ENCODE measurements around the gene TSR3.

The TSR3 gene

DNA sequence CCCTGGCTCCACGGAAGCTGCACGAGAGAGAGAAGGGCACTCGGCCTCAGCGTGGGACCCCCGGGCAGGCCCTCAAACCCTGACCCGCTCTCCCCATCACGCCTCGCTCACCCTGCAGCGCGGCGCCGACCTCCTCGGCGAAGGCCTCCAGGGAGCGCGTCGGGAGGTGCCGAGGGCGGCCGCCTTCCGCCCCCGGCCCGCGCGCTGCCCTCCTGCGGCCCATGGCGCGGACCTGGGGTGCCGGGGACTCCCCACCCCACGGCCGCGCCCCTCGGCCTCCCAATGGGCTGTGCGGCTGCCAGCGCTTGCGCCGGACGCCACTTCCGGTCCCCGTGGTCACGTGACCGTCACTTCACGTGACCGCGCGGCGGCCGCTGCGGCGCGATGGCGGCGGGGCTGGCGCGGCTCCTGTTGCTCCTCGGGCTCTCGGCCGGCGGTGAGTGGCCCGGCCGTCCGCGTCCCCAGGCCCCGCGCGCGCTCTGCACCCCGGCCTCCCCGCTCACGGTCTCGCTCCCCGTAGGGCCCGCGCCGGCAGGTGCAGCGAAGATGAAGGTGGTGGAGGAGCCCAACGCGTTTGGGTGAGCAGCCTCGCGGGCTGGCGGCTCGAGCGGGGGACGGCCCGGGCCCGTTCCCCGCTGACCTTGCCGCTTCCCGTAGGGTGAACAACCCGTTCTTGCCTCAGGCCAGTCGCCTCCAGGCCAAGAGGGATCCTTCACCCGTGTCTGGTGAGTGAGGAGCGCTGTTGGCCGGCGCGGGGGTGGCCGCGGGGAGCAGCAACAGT lies at the start of gene TSR3, which contains the start of gene GNPTG:
Gene TSR3, minus strand, starts transcription at position 297 of the 781 bp plus-strand sequence. Its CDS starts 74 bp downstream, at position 223.
Gene GNPTG, plus strand, starts transcription at position 350 of the 781 bp plus-strand sequence. Its CDS starts 35 bp downstream, at position 385.
- peak; percentile 78 to 81 for DNase-seq (ENCODE audit: low read depth in 2 of 2)

- DNase-seq (ENCODE audit: low read depth in 2 of 2), result no peak
Observed at GRCh38 chr16:1401061-1401757, 49.5 kb upstream of the TSR3 start.

DNA sequence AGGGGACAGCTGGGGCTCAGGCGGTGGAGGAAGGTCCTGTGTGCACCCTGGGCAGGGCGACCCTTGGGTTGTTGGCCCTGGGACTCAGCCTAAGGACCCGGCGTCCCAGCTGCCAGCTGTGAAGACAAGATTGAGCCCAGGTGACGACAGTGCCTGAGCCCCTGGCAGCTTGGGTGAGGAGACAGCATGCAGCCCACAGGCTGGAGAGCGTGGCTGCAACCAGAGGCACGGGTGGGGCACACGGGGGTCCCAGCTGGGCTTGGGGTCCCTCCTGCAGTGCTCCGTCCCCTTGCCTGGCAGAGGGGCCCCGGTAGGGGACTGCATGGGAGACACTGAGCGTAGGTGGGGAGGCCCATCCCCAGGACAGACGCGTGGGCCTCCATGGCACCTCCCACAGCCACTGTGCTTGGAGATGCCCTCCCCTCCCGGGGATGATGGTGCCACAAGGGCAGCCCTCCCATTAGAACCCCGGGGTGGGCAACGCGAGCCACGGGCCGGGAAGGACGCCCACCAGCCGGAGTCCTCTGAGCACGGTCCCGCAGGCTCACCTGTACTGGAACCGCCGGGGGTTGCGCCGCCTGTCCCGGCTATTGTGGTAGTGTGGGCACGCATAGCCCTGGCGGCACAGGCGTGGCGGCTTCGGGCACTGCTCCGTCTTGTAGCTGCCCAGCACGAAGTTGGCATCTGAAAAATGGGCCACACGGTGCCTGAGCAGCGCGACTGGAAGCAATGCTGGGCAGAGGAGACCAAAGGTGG lies 47.3 kb upstream of the TSR3 start:
- no peak for DNase-seq (ENCODE audit: low read depth in 2 of 2)

DNA sequence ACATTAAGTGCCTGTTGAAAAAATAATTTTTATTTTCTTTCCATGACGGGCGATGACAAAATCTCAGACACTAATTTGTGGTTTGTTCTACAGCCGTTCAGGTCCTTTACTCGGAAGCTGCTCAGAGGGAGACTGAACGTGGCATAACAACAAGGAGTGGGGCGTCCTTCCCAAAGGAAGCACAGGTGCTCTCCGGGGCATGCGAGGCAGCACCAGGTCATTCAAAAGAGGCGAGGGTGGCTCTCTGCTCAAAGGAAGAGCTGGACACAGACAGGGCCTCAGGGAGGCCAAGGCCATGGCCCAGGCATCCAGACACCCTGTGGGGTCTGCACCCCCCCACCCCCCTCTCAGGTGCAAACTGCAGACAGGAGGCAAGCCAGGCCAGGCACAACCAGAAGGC lies 46.7 kb upstream of the TSR3 start:
- DNase-seq (ENCODE audit: low read depth in 2 of 2), result no peak

GRCh38 chr16:1397779-1398178 lies 46.1 kb upstream of the TSR3 start:
- no peak for DNase-seq (ENCODE audit: low read depth in 2 of 2)

GRCh38 chr16:1395444-1396031 lies 43.9 kb upstream of the TSR3 start:
- no peak for DNase-seq (ENCODE audit: low read depth in 2 of 2)

DNA sequence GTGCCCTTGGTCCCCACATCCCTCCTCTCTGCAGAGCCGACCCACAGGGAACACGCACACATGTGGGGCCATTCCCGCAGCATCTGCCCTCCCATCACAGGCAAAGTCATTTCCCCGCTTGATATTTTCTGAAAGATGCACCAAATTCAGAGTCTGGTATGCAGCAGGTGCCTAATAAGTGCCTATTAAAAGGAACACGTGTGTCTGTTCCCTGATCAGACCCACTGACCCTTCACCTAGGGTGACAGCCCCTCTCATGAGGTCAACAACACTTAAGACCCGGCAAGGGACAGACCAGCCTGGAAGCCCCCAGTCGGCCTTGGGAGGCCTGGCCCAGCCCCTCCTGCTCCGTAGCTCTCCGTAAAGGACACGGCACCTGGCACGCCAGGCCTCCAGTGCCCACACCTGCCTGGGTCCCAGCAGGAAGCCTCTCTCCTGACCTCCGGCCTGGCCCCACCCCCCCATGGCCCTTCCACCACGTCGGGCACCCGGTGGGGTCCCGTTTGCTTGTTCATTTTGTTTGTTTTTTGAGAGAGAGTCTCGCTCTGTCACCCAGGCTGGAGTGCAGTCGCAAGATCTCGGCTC lies 42.8 kb upstream of the TSR3 start:
- no peak for DNase-seq (ENCODE audit: low read depth in 2 of 2)

DNA sequence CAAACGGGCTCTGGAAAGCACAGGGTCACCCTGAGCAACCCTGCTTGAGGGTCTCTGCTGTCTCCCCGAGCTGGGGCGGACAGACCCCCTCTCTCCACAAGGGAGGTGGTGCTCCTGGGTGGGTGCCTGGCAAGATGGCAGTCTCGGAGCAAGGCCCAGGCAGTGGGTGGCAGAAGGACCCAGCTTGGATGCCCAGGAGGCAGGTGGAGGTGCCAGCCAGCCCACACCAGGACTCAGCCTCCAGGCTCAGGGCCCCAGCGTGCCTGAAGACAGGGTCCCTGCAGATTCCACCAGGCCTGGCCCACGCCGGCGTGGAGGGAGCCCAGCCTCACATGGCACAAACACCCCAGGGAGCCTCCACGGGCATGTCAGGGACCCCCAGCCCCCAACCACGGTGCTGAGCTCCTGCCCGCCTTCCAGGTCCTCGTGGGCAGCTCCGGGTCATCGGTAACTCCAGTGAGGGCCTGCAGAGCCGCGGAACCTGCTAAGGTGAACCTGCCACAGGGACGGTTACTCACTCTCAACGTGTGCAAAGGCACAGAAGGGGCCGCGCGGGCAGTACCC lies 42.0 kb upstream of the TSR3 start:
- DNase-seq (ENCODE audit: low read depth in 2 of 2), result no peak

GRCh38 chr16:1392826-1393225 lies 41.1 kb upstream of the TSR3 start:
- no peak for DNase-seq (ENCODE audit: low read depth in 2 of 2)

DNA sequence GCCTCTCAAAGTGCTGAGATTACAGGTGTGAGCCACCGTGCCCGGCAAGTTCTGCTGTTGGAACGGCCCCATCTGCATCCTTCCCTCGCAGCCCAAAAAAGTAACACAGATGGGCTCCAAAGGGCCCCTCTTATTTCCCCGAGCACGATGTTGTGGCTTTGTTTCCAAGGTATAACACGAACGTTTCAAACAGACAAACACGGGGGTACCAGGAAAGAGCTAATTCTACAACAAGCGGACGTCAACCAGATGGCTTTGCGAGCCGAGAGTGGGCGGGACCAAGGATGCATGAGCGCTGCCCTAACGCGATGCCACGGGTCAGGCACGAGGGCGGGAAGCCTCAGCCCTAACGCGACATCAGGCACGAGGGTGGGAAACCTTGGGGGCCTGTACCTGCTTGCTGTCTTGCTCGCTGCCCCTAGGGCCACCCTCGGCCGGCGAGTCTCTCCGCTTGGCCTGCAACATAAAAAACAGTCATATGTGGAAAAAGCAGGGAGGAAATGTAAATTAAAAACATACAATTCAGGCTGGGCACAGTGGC lies 38.6 kb upstream of the TSR3 start:
- no peak for DNase-seq (ENCODE audit: low read depth in 2 of 2)

- no peak for DNase-seq (ENCODE audit: low read depth in 2 of 2)
Observed at GRCh38 chr16:1389762-1390161, 38.1 kb upstream of the TSR3 start.

DNA sequence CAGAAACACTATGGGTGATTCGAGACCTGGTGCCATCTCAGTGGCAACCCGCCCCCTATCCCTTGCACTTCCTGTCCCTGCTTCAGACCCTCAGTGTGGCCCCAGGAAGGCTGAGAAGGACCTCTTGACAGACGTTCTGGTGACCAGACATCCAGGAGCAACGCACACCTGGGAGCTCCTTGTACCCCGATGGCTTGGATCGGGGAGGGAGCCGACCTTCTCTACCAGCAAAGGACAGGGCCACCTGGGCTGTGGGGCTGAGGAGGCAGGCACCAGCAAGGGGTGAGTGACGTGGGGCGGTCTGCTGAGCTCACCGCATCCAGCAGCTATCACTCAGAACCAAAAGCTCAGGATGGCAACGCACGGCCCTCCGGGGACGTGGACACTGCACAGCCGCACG lies 35.7 kb upstream of the TSR3 start:
- no peak for DNase-seq (ENCODE audit: low read depth in 2 of 2)

DNA sequence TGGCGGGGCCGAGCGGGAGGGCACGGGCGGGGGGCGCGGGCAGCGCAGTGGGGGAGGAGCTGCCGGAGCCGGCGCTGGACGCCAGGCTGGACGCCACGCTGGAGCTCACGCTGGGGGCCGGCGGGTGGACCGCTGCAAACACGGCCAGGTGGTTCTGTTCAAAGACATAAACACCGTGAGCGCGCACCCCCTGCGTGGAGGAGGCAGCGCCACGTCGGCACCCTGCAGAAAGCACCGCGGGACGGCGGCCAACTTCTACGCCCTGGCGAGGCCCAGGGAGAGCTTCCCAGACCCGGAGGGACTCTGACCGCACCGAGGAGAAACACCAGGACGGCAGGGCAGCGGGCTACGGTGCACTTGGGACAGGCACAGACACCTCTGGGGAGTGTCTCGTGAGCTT lies 33.6 kb upstream of the TSR3 start:
- no peak for DNase-seq (ENCODE audit: low read depth in 2 of 2)

GRCh38 chr16:1383556-1383955 lies 31.9 kb upstream of the TSR3 start:
- DNase-seq (ENCODE audit: low read depth in 2 of 2), result no peak

GRCh38 chr16:1381612-1382406 lies 30.1 kb upstream of the TSR3 start:
- no peak for DNase-seq (ENCODE audit: low read depth in 2 of 2)

DNA sequence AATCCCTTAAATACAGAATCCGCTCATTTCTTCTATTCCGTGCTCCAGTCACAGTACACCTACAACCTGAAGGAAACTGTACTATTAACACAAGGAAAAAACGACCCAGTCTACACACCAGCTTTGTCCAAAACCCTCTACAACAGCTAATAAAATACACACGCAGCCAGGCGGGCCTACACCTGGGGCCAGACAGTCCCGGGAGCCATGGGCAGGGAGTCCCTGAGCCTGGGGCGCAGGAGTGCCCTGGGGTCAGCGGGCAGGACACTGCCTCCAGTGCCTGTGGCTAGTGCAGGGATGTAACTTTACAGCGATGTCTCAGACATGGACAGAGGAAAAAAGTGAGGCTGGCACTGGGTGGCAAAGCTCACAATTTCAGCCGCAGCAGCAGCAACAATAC lies 28.5 kb upstream of the TSR3 start:
- DNase-seq (ENCODE audit: low read depth in 2 of 2), result no peak

DNA sequence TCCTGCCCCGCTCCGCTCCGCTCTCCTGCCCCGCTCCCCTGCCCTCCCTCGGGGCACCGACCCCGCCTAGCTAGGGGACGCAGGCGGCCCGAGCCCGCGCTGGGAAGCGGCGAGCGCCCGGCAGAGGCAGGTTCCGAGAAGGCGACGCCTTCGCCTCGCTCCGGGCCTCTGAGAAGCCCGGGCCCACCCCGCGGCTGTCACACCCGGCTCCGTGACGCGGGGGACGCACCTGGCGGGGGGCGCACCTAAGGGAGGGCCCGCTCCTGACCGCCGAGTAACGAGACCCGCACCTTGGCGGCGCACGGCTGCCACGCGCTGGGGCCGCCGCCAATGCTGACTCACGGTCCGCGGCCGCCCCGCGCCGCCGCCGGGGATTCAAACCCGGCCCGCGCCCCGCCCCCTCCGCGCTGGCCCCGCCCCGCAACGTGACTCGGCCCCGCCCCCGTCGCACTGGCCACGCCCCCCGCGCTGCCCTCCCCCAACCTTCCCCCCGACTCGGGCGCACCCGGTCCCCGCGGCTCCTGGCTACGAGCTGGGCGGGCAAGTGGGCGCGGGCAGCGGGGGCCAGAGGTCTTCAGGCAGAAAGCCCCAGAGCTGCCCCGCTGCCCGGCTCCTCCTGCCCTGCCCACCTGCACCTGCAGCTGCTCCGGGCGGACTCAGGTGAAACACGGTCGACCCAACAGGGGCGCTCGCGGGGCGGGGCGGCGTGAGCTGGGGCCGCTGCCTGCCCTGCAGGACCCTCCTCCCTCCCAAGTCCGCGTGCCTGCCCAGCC lies 27.8 kb upstream of the TSR3 start:
- peak; percentile 64 to 79 for DNase-seq (ENCODE audit: low read depth in 2 of 2)

- DNase-seq (ENCODE audit: low read depth in 2 of 2), result peak; percentile 64 to 66
Observed at GRCh38 chr16:1378804-1379303, 27.2 kb upstream of the TSR3 start.

DNA sequence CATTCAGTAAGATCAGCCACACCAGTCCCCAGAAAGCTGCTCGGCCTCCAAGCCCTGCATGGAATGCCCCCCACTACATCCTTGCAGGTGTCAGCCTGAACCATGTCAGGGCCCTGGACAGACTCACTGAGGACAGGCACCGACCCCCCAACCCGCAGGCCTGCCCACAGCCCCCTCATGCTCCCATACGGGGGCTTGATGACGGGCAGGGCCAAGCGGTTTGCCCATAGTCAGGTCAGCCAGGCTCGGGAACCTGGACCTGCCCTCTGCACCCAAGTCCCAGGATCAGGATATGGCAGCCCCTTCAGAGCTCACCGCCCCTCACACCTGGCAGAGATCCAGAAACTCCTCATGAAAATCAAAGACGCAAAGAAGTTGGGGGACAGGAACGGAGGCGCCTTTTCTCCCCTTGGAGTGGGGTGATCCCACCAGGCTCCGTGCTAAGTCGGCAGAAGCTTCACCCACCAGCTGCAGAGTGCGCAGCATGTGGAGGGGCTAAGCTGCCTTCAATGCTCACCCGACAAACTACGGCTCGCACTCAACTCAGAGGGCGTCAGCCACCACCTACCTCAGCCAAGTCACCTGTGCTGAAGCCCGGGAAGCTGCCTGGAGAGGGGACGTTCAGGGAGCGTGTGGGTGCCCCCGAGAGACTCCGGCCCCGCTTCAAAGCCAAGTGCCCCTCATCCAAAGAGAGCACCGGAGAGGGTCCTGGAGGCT lies 26.6 kb upstream of the TSR3 start:
- no peak for DNase-seq (ENCODE audit: low read depth in 2 of 2)

Data from stimulated activated CD4-positive, alpha-beta T cell treated with anti-CD3 and anti-CD28 coated beads, Interleukin-4, amount 100 ng/mL, for 48 hours (primary cell).